HG02943 (cell line): ENCODE measurements around the gene CTXND1.

Source experiments
- ATAC-seq: cut with Tn5 transposase; IDR thresholded peaks from one replicate; pipeline ENCODE4 v1.9.1; 2021; ENCODE audit warnings: mild to moderate bottlenecking, low read depth, moderate library complexity; ENCODE audit not compliant: unreplicated experiment

CTXND1 gene

DNA sequence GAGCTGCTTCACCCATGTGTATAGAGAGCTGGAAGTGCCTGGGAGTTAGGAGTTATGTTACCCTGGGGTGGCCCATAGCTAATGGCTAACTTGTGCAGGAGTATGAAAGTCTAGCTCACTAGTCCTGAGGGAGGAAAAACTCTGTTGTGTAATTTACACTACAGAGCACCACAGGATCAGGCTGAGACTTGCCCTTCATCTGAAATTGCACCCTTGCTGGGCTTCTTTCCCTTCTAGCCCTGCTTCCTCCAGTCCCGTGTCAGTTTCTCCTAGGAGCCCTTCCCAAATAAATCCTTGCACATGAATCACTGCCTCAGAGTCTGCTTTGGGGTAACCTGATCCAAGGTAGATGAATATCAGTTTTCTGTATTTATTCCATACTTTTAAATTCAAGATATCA is 40.0 kb downstream of the CTXND1 start:
- no peak for ATAC-seq

DNA sequence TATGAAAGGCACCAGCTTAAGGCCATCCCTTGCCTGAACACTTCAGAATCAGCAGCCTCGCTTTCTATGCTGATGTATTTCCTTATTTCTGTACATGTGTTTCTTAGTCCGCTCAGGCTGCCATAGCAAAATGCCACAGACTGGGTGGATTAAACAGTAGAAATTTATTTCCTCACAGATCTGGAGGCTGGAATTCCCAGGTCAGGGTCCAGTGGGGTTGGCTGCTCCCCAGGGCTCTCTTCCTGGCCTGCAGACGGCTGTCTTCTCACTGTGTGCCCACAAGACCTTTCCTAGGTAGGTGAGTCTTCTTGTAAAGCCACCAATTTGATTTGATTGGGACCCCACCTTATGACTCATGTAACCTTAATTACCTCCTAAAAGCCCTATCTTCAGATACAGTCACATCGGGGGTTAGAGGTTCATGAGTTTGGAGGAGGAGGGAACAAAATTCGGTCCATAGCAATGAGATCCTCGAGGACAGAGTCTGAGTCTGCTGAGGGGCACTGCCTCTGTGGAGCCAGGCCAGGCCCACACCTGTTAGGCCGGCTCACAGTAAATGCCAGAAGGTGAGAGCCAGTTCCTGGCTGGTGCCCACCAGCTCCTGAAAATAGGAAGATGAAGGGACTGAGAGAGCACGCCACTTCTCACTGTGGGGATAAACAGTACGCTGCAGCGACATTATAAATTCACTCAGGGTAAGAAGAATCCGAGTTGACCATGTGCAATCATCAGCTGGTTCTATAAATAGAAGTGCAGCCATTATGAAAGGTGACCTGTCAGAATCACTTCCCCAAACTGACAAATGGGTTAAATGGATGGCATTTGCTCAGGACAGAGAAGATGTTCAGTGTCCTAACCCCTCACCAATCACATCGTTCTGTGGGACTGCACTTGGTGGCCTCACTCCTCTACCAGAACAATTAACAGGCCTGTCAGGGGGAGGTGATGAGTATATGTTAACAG is 41.1 kb downstream of the CTXND1 start:
- no peak for ATAC-seq

DNA sequence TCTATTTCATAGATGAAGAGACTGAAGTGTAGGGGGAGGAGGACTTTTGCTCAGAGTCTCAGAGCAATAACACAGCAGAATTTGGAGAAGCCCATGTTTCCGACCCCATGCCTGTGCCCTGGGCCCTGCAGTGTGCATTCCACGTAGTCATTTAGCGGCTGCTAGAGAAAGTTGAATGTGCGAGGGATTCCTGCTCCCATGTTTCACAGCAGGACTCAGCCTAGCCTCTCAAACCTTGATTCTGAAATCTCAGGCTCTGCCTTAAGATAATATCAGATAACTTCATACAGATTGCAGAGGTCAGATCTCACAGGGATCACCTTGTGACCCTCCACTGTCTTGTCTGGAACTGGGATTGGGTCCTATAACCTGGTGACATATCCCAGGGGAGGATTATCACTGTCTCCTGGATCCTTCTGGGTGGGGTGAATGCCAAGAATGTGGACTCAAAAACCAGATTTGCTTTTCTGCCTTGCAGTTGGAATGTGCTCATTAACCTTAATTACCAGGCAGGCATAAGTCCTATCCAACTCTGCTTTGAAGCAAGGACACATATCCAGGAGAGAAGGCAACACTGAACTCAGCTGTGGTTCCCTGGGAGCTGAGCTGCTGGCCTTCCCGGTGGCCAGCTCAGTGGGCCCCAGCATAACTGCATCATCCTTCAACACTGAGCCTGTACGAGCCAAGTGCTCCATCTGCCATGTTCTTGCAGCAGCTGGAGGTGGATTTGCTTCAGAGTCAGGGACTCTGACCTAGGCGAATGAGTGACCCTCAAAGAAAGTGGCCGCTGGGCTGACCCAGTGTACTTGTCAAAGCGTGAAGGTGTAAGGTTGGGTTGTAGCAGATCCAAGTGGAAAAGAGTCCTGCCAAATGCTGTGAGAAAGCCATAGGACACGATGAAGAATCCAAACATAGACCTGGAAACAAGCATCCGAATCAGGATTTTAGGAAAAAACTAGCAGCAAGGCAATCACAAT is 43.0 kb downstream of the CTXND1 start:
- no peak for ATAC-seq

- no peak for ATAC-seq
Measured at GRCh38 chr15:80207887-80208286, 44.1 kb downstream of the CTXND1 start.

DNA sequence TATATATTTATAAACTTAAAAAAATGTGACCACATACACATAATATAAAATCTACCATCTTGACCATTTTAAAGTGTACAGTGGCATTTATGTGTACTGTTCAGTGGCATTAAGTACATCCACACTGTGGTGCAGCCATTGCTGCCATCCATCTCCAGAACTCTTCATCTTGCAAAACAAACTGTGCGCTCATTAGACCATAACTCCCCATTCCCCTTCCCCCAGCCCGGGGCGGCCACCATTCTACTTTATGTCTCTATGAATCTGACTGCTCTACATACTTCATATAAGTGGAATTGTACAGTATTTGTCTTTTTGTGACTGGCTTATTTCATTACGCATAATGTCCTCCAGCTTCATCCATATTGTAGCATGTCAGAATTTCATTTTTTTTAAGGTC is 47.8 kb downstream of the CTXND1 start:
- ATAC-seq, result no peak

- ATAC-seq, result no peak
Measured at GRCh38 chr15:80203361-80203885, 48.6 kb downstream of the CTXND1 start.

DNA sequence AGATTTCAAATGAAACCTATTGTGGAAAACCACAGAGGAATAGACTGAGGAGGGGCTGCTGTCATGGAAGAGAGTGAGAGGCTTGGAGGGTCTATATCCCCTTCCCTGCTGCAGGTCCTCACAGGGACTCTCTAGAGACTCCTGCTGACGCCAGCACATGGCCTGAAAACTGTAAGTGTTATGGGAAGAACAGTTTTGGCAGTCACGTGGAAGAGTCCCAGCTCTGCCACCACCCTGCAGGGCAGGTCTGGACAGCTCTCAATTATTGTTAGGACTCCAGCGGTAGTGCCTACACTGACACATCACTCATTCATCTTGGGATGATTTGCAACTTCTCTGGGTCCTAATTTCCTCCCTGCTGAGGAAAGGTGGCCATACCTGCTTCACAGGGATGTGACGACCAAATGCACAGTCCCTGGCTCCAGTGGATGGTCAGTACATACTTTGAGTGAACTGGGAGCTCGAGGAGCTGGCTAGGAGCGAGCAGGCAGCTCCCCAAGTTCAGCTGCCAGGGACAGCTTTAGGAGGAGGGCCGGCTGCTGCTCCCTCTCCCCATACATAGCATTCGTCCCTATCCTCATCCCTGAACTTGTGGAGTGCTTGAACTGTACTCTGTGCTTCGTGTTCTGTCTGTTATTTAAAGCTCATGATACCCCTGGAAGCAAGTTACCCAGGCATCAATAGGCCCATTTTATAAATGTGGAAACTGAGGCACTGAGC is 49.2 kb downstream of the CTXND1 start:
- ATAC-seq, result no peak

GRCh38 chr15:80202016-80202315 is 50.0 kb downstream of the CTXND1 start:
- no peak for ATAC-seq

DNA sequence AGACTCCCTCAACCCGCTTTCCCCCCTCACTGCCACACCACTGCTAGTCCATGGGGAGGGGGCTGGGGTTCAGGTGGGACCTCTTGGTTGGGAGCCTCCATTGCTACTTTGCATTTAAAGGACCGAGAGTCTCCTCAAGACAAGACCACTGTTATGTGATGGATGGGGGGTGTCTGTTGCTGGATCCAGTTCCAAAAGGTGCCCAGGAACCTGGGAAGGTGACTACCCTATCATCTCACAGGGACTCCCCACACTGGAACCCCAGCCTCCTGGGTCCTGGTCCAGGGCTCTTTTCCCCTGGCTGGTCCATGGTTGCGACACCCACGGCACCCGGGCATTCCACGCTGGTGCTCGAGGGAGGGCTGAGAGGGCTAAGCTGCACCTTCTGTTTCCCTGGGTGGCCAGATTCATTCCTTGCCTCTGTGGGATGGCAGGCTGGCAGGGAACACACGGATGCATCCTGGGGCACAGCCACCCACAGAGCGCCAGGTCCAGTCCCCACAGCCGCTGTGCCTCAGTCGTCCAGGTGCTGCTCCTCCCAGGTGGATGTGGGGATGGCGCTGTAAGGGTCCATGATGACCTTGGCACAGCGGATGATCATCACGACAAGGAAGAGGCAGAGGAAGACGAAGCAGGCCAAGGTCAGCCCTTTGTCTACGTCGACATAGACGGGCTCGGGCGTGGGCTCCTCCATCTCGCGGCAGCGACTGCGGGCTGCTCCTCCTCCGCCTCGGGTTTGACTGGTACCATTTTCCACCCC is 50.6 kb downstream of the CTXND1 start:
- no peak for ATAC-seq

DNA sequence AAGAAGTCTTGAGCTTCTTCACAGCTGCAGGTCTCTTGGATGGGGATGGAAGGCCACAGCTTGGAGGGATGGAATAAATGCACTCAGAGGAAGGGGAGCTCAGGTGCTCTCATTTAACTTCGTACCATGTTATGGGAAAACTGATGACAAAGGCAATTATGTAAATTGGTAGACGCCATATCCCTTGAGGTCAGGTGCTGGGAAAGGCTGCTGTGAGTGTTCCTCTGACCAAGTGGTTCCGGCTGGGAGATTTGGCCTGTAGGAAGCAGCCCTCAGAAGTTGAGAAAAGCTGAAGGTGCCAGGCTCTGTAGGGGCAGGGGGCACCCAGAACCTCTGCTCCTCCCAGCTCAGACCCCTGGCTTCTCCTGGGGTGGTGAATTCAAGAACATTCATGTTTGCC is 52.1 kb downstream of the CTXND1 start:
- ATAC-seq, result no peak

DNA sequence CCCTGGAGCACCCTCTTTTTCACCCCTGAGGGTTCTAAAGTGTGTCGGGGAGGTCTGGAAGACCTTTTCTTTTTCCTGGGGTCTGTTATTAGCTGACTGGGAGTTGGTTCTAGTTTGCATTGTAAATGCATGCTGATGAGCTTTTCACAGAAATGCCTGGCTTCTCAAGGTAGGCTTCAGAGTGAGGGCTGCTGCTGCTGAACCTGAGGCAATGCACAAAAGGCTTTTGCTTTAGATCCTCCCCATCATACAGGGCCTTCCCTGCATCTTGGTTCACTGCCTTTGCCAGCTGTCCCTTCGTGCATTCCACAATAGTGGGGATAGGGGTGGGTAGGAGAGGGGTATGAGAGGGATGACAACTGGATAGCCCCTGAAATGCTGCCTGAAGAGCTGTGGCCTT is 52.6 kb downstream of the CTXND1 start:
- no peak for ATAC-seq

GRCh38 chr15:80194914-80195313 is 57.1 kb downstream of the CTXND1 start:
- ATAC-seq, result no peak

DNA sequence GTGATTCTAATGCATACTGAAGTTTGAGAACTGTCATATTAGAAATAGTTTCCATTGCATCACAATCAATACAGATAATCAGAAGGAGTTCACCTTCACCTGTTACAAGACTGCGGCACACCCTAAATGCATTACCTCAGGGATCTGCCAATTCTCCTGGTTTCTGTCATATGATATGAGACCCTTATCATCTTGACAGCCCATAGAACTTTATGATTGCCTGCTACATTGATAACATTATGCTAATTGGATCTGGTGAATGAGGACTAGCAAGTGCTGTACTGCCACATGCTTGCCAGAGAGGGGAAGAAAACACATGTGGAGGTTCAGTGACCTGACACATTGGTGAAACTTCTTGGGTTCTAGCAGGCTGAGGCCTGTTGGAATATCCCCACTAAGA is 57.8 kb downstream of the CTXND1 start:
- no peak for ATAC-seq

- ATAC-seq, result no peak
Measured at GRCh38 chr15:80191897-80192595, 60.0 kb downstream of the CTXND1 start.

- no peak for ATAC-seq
Measured at GRCh38 chr15:80191198-80191597, 60.8 kb downstream of the CTXND1 start.

DNA sequence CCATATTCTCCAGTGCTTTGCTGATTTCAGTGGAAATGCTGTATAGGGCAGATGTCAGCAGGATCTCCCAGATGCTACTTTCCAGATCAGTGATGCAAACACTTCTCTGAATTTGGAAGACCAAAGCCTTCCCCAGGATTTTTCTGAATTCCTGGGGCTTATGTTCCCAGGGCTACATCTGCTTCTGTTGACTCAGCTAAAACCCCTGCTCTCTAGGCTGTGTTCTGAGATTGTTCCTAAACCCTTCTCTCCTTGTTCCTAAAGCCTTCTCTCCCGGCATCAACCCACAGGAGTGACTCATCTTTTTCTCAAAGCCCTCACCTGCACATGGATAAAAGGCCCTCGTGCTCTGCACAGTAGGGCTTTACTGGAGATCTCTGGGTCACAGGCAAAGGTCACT is 63.8 kb downstream of the CTXND1 start:
- no peak for ATAC-seq

DNA sequence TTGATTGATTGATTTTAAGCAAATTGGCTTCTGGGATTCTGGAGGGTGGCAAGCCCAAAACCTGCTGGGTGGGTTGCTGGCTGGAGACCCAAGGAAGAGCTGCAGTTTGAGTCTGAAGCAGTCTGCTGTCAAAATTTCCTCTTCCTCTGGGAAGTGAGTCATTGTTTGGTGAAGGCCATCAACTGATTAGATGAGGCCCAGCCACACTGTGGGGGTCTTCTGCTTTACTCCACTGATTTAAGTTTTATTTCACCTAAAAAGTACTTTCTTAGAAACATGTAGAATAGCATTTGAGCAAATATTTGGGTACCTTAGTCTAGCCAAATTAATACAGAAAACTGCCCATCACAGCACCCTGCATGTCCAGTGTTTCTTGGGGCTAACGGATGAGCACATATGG is 65.4 kb downstream of the CTXND1 start:
- ATAC-seq, result no peak

- no peak for ATAC-seq
Measured at GRCh38 chr15:80186066-80186465, 65.9 kb downstream of the CTXND1 start.

DNA sequence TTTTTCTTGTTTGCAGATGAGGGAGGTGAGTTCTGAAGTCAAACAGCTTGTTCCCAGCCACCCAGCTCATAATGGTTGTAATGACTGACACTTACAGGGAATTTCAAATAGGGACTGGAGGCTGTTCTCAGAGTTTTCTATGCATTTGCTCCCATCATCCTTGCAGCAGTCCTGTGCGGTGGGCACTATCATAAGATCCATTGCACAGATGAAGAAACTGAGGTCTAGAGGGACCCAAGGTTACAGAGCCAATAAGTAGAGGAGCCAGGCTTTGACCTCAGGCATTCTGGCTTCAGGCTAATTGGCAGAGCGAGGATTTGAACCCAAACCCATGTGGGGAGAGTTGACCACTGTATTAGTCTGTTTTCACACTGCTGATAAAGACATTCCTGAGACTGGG is 66.9 kb downstream of the CTXND1 start:
- no peak for ATAC-seq
